ENCODE data around the gene RPP40.
A peak's percentile ranks its signal among the peaks of the same experiment; 100 is the strongest.

RPP40 gene

GRCh38 chr6:5030596-5031136 lies 26.8 kb upstream of the RPP40 start:
- TF ChIP-seq SIN3A (IDR thresholded peaks at IDR 0.05; ENCODE audit: borderline replicate concordance, insufficient read depth, low read length) (no peak), TAF1 (IDR thresholded peaks at IDR 0.05; ENCODE audit: borderline replicate concordance, insufficient read depth, low read length) (no peak), POLR2AphosphoS5 (IDR thresholded peaks at IDR 0.05; ENCODE audit: low read depth, low read length) (no peak), FOXP2 (optimal IDR thresholded peaks at IDR 0.05; ENCODE audit: borderline replicate concordance, extremely low read depth, extremely low read length, insufficient read depth) (peak; percentile 67)

GRCh38 chr6:5029609-5030008 lies 25.8 kb upstream of the RPP40 start:
- TF ChIP-seq REST (IDR thresholded peaks at IDR 0.05; ENCODE audit: insufficient read depth in 1 of 2, low read depth in 2 of 2, low read length in 2 of 2), result no peak
- no peak for TF ChIP-seq TAF1 (IDR thresholded peaks at IDR 0.05; ENCODE audit: borderline replicate concordance, insufficient read depth, low read length)
- no peak for TF ChIP-seq FOXP2 (optimal IDR thresholded peaks at IDR 0.05; ENCODE audit: borderline replicate concordance, extremely low read depth, extremely low read length, insufficient read depth)
- no peak for TF ChIP-seq POLR2AphosphoS5 (IDR thresholded peaks at IDR 0.05; ENCODE audit: low read depth, low read length)
- TF ChIP-seq SIN3A (IDR thresholded peaks at IDR 0.05; ENCODE audit: borderline replicate concordance, insufficient read depth, low read length), result no peak

- TF ChIP-seq FOXP2 (optimal IDR thresholded peaks at IDR 0.05; ENCODE audit: borderline replicate concordance, extremely low read depth, extremely low read length, insufficient read depth) (no peak), REST (IDR thresholded peaks at IDR 0.05; ENCODE audit: insufficient read depth in 1 of 2, low read depth in 2 of 2, low read length in 2 of 2) (no peak), TAF1 (IDR thresholded peaks at IDR 0.05; ENCODE audit: borderline replicate concordance, insufficient read depth, low read length) (no peak), POLR2AphosphoS5 (IDR thresholded peaks at IDR 0.05; ENCODE audit: low read depth, low read length) (no peak), SIN3A (IDR thresholded peaks at IDR 0.05; ENCODE audit: borderline replicate concordance, insufficient read depth, low read length) (no peak)
Observed at GRCh38 chr6:5028921-5029320, 25.1 kb upstream of the RPP40 start.

GRCh38 chr6:5028301-5028700 lies 24.5 kb upstream of the RPP40 start:
- no peak for TF ChIP-seq FOXP2 (optimal IDR thresholded peaks at IDR 0.05; ENCODE audit: borderline replicate concordance, extremely low read depth, extremely low read length, insufficient read depth)
- TF ChIP-seq TAF1 (IDR thresholded peaks at IDR 0.05; ENCODE audit: borderline replicate concordance, insufficient read depth, low read length), result no peak
- no peak for TF ChIP-seq POLR2AphosphoS5 (IDR thresholded peaks at IDR 0.05; ENCODE audit: low read depth, low read length)
- no peak for TF ChIP-seq SIN3A (IDR thresholded peaks at IDR 0.05; ENCODE audit: borderline replicate concordance, insufficient read depth, low read length)
- TF ChIP-seq REST (IDR thresholded peaks at IDR 0.05; ENCODE audit: insufficient read depth in 1 of 2, low read depth in 2 of 2, low read length in 2 of 2), result no peak

- TF ChIP-seq REST (IDR thresholded peaks at IDR 0.05; ENCODE audit: insufficient read depth in 1 of 2, low read depth in 2 of 2, low read length in 2 of 2), result no peak
- TF ChIP-seq SIN3A (IDR thresholded peaks at IDR 0.05; ENCODE audit: borderline replicate concordance, insufficient read depth, low read length), result no peak
- no peak for TF ChIP-seq FOXP2 (optimal IDR thresholded peaks at IDR 0.05; ENCODE audit: borderline replicate concordance, extremely low read depth, extremely low read length, insufficient read depth)
Observed at GRCh38 chr6:5025911-5026819, 22.3 kb upstream of the RPP40 start.

All from PFSK-1 (cell line).